CD4-positive, alpha-beta T cell (primary cell): ENCODE measurements around the gene SHISAL2B. TPM values are rescaled to one million over a fixed set of nuclear protein-coding genes. Genes with fewer than 3 reads are reported as not detected.

ENCODE experiments used
- ATAC-seq: fragments of 200-7000 bp; cut with Tn5 transposase; one replicate; pipeline ENCODE4 v1.10.0; 2022; ENCODE audit warnings: mild to moderate bottlenecking; ENCODE audit not compliant: poor library complexity
- CTCF ChIA-PET: fragments of 350-600 bp; sonication (Branson Sonifier 250); formaldehyde crosslinking; loops from one replicate; lab custom pipeline; 2021; ENCODE audit warnings: antibody characterized with exemption, inconsistent platforms; lab: Charles Lee
- POLR2A ChIA-PET: fragments of 350-600 bp; sonication (Branson Sonifier 250); formaldehyde crosslinking; loops from one replicate; lab custom pipeline; 2021; ENCODE audit warnings: antibody characterized with exemption, inconsistent platforms; lab: Charles Lee
- DNase-seq, 14 experiments: peaks; one replicate each; pipeline ENCODE4 v3.0.0-alpha.2; 2013 to 2020; ENCODE audit warnings: mixed read lengths in 2 of 14
- H3K27ac ChIP-seq, 2 donors: one replicate each; pipeline versions ENCODE4 v1.5.1 to v1.7.0; 2013; ENCODE audit warnings: low read length in 2 of 2, low read depth in 1 of 2, mild to moderate bottlenecking in 1 of 2
- H3K27me3 ChIP-seq, 2 experiments: 1 replicate in 1 of 2; 2 replicates in 1 of 2; pipeline versions ENCODE4 v1.6.1 to v1.7.0; 2013; ENCODE audit warnings: low read length in 2 of 2, control low read depth in 1 of 2, mild to moderate bottlenecking in 1 of 2, moderate library complexity in 1 of 2; ENCODE audit not compliant: insufficient read depth in 2 of 2, control insufficient read depth in 1 of 2
- H3K36me3 ChIP-seq: one replicate; pipeline ENCODE4 v1.6.1; 2013; ENCODE audit warnings: low read length, control low read depth; ENCODE audit not compliant: insufficient read depth
- H3K4me1 ChIP-seq: one replicate; pipeline ENCODE4 v1.6.1; 2013; ENCODE audit warnings: low read length, control low read depth; ENCODE audit not compliant: insufficient read depth
- H3K4me3 ChIP-seq: one replicate; pipeline ENCODE4 v1.5.1; 2013; ENCODE audit warnings: mild to moderate bottlenecking, low read length, moderate library complexity
- H3K9me3 ChIP-seq, 2 experiments: 1 replicate in 1 of 2; 2 replicates in 1 of 2; pipeline versions ENCODE4 v1.6.1 to v1.7.0; 2013; ENCODE audit warnings: low read length in 2 of 2, mild to moderate bottlenecking in 2 of 2, control low read depth in 1 of 2, moderate library complexity in 1 of 2; ENCODE audit not compliant: control insufficient read depth in 1 of 2, insufficient read depth in 1 of 2
- H3K27ac Mint-ChIP-seq: one replicate; pipeline ENCODE4 v1.8.0; 2020; ENCODE audit warnings: mixed read lengths
- H3K27me3 Mint-ChIP-seq: one replicate; pipeline ENCODE4 v1.8.0; 2021; ENCODE audit warnings: mixed read lengths
- H3K36me3 Mint-ChIP-seq: one replicate; pipeline ENCODE4 v1.8.0; 2021; ENCODE audit warnings: low read depth, mixed read lengths
- H3K4me1 Mint-ChIP-seq: one replicate; pipeline ENCODE4 v1.8.0; 2021; ENCODE audit warnings: low read depth, mixed read lengths
- H3K4me3 Mint-ChIP-seq: one replicate; pipeline ENCODE4 v1.8.0; 2020; ENCODE audit warnings: mild to moderate bottlenecking, mixed read lengths
- H3K9me3 Mint-ChIP-seq: one replicate; pipeline ENCODE4 v1.8.0; 2020; ENCODE audit warnings: mixed read lengths
- CTCF ChIP-seq: fragments of 200-600 bp; IDR thresholded peaks from one replicate; pipeline ENCODE4 v1.8.0; 2022; ENCODE audit warnings: antibody characterized with exemption, mild to moderate bottlenecking
- intact Hi-C, 2 experiments: fragments of 100-400 bp; cut with DNase I in 1 of 2; cut with micrococcal nuclease in 1 of 2; formaldehyde crosslinking; loops; one replicate each; pipeline versions ENCODE4 v1.15.1 to v1.9.0; 2023 to 2025; cut with DNase I, micrococcal nuclease
- total RNA-seq, 174 experiments: library from RNA in 2 of 174; stranded (reverse) in 2 of 174; gene quantifications; one replicate each; pipeline ENCODE4 v1.2.3 and lab custom pipeline; 2021 to 2026

The SHISAL2B gene
- total RNA-seq, 2 experiments from 2014 or later, result not detected

DNA sequence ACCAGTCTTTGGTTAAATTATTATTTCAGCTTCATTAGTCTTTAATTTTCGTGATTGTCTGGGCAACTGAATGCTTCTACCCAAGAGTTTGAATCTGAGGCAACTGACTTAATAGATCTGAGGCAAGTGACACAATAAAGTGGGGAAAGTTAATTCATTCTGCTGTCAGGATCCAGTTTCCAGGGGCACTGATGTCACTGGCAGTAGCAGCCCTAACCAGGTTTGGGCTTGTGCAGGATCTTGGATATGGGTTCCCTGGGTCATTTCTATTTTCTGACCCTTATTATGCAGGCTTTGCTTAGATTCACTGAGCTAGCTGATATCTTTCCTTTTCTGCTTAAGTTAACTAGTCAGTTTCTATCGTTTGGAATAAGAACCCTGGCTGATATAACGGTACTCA is 68.6 kb downstream of the SHISAL2B start:
- ChIA-PET CTCF (interaction anchor here (0.9 kb wide), 1 partner anchor 9 kb away, joined by 4 read pairs; the partner anchor contains the start of genes CWC27 and SREK1IP1), POLR2A (interaction anchor here (1.3 kb wide), 1 partner anchor 9 kb away, joined by 4 read pairs; the partner anchor contains the start of genes CWC27 and SREK1IP1)
- H3K9me3 Mint-ChIP-seq, result no peaks in the 10 kb centered on the region
- Histone ChIP-seq H3K4me3 (no peak overlapping the region), H3K36me3 (peaks cover 19% of the 10 kb centered on the region), H3K27ac (no peak overlapping the region), H3K27me3 (no peaks in the 10 kb centered on the region), H3K9me3 (no peaks in the 10 kb centered on the region), H3K4me1 (no peaks in the 10 kb centered on the region)
- ATAC-seq (no peak), DNase-seq (no peak)
- H3K36me3 Mint-ChIP-seq, result peaks cover 61% of the 10 kb centered on the region
- TF ChIP-seq CTCF, result no peak
- H3K4me3 Mint-ChIP-seq, result no peak overlapping the region
- H3K4me1 Mint-ChIP-seq, result peaks cover 44% of the 10 kb centered on the region
- intact Hi-C loops, result no loop called here
- H3K27ac Mint-ChIP-seq, result no peak overlapping the region
- H3K27me3 Mint-ChIP-seq, result no peaks in the 10 kb centered on the region

DNA sequence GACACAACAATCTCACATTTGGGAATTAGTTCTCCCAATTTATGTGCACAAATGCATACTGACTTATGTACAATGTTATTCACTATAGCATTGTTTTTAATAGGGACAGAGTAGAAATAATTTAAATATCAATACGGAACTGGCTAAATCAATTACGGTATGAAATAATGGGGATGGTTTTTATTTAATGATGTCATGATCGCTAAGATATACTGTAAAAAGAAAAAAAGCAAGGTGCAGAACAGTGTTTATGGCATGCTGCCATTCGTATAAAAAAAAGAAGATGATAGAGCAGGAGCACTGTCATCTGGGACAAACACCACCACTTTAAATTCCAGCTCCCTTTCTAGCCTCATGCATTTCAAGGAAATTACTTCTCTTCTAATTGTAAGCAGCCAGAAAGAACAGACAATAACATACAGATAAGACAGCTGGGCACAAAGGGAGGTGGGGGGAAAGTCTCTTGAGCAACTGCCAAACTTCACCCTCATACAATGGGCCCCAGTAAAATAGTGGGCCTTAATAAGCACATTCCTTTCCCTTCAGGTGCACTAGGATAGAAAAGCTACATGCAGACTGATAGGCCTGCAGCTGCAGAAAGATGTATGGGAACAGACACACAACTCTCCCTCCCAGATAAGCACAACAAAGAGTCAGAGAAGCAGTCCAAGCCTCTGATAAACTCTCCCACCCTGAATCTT is 69.8 kb downstream of the SHISAL2B start:
- Mint-ChIP-seq H3K27me3 (no peaks in the 10 kb centered on the region), H3K36me3 (peaks cover 61% of the 10 kb centered on the region), H3K9me3 (no peaks in the 10 kb centered on the region), H3K4me1 (peaks cover 55% of the 10 kb centered on the region), H3K27ac (no peak overlapping the region), H3K4me3 (no peak overlapping the region)
- Histone ChIP-seq H3K4me3 (no peak overlapping the region), H3K4me1 (no peaks in the 10 kb centered on the region), H3K9me3 (no peaks in the 10 kb centered on the region), H3K36me3 (peaks cover 22% of the 10 kb centered on the region), H3K27me3 (no peaks in the 10 kb centered on the region), H3K27ac (no peak overlapping the region)
- DNase-seq (no peak), ATAC-seq (no peak)
- ChIA-PET CTCF (no interaction called here), POLR2A (interaction anchor here (1.2 kb wide), 1 partner anchor 8 kb away, joined by 3 read pairs; the partner anchor contains the start of genes CWC27 and SREK1IP1)
- intact Hi-C loops, result no loop called here
- no peak for TF ChIP-seq CTCF

- no peaks in the 10 kb centered on the region for H3K9me3 ChIP-seq
- Mint-ChIP-seq H3K36me3 (peaks cover 61% of the 10 kb centered on the region), H3K4me3 (peak overlapping the region; percentile 43), H3K27me3 (no peaks in the 10 kb centered on the region), H3K27ac (no peak overlapping the region), H3K4me1 (peaks cover 74% of the 10 kb centered on the region), H3K9me3 (no peaks in the 10 kb centered on the region)
- no peak overlapping the region for H3K27ac ChIP-seq
- ATAC-seq (no peak), DNase-seq (no peak)
- H3K36me3 ChIP-seq, result peaks cover 22% of the 10 kb centered on the region
- CTCF ChIA-PET, result no interaction called here
- peaks cover 21% of the 10 kb centered on the region for H3K4me1 ChIP-seq
- POLR2A ChIA-PET, result no interaction called here
- no peaks in the 10 kb centered on the region for H3K27me3 ChIP-seq
- H3K4me3 ChIP-seq, result no peak overlapping the region
- intact Hi-C loops, result no loop called here
- TF ChIP-seq CTCF, result no peak
These were observed 73.7 kb downstream of the SHISAL2B start for GRCh38 chr5:64763948-64764503.
